GM12873 (cell line): Measurements from ENCODE around the gene B4GALNT3.

Source experiments
- TF ChIP-seq, protein P1 (sequence below): IDR thresholded peaks from 2 replicates; pipeline ENCODE4 v1.5.1; 2012; ENCODE audit warnings: low read depth, mild to moderate bottlenecking, moderate library complexity, low read length, control low read depth; ENCODE audit not compliant: insufficient read depth; ENCODE audit errors: missing control alignments

The B4GALNT3 gene

DNA sequence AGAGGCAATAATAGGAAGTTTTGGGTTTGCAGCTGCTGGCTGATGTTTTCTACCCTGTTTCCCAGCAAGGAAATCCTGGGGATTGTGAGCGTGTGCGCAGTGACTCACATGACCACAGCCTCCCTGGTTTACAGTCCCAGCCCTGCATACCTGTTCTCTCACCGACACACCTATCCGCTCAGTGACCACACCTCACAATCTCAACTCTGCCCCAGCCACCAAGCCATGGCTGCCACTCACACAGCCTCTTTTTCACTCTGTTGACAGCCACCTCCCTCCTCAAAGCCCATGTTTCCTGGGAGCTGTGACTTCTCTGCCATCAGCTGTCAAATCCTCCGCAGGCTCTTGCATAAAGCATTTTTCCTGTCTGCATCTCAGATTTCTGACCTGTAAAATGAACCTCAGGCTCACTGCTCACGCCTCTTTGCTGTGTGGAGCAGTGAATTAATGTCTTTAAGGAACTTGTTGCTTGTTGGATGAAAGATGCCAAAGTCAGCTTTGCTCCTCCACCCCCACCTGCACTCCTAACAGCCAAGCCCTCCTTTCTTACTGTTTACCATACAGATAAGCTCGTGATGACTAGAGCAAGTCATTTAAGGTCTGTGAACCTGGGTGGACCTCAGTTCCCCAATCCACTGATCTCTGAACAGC lies 43.5 kb downstream of the B4GALNT3 start:
- TF ChIP-seq, protein P1, sequence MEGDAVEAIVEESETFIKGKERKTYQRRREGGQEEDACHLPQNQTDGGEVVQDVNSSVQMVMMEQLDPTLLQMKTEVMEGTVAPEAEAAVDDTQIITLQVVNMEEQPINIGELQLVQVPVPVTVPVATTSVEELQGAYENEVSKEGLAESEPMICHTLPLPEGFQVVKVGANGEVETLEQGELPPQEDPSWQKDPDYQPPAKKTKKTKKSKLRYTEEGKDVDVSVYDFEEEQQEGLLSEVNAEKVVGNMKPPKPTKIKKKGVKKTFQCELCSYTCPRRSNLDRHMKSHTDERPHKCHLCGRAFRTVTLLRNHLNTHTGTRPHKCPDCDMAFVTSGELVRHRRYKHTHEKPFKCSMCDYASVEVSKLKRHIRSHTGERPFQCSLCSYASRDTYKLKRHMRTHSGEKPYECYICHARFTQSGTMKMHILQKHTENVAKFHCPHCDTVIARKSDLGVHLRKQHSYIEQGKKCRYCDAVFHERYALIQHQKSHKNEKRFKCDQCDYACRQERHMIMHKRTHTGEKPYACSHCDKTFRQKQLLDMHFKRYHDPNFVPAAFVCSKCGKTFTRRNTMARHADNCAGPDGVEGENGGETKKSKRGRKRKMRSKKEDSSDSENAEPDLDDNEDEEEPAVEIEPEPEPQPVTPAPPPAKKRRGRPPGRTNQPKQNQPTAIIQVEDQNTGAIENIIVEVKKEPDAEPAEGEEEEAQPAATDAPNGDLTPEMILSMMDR: no peak

DNA sequence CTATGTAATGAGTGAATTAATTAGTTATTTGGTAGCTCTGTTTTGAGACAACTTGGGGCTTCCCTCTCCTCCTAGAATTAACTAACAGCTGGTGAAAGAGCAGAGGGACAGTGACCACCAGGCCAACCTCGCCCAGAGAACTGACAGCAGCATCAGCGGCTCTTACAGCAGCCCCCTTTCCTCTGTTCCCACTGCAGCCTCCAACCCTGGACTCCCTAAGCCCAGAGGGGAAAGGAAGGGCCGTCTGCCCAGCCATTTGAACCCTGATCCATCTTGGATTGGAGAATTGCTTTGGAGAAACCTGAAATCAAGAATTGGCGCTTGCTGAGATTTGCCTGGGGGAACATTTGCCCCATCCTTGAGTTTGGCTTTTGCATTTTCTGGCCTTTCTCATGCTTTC lies 45.5 kb downstream of the B4GALNT3 start:
- TF ChIP-seq, protein P1: no peak

DNA sequence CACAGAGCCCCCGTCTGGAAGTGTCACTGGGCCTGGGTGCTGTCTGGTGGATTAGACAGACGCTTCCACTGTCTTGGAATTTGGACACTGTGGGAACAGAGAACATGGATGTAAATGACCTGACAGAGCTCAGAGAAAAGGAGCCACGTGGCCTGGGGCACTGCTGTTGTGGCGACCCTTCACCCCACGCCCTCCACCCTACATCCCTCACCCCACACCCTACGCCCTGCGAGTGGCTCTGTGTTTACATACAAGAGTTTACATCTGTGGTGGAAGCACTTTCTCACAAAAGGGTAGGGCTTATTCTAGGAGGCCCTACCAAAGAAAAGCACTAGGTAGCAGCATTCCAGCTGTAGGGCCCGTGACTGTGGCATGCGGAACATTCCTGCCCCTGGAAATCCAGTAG lies 47.7 kb downstream of the B4GALNT3 start:
- TF ChIP-seq, protein P1: no peak

DNA sequence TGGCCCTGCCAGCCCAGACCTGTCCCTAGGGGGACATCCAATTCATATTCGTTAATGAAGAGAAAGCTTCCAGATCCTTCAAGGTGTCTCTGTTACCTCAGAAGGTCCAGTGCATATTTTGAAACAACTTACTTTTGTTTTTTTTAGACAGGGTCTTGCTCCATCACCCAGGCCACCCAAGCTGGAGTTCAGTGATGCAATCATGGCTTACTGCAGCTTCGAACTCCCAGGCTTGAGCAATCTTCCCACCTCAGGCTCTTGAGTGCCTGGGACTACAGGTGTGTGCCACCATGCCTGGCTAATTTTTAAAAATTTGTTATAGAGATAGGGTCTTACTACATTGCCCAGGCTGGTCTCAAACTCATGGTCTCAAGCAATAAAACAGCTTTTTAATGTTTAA lies 48.4 kb downstream of the B4GALNT3 start:
- TF ChIP-seq, protein P1: no peak

DNA sequence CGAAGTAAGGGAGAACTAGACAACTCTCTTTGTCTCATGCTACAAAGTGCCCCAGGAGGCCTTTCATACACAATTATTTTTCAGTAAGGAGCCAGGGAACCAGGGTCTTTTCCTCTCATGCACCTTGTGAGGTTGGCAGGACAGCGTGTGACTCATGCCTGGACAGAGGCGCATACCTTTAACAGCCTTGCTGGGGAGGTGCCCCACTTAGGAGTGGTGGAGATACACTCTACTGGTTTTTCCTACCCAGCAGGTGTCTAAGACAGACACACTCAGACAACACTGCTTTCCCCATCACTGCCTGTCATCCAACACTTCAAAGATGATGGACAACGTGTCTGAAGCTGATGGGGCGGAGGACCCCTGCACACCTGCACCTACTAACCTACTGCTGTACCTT lies 49.1 kb downstream of the B4GALNT3 start:
- TF ChIP-seq, protein P1: no peak

DNA sequence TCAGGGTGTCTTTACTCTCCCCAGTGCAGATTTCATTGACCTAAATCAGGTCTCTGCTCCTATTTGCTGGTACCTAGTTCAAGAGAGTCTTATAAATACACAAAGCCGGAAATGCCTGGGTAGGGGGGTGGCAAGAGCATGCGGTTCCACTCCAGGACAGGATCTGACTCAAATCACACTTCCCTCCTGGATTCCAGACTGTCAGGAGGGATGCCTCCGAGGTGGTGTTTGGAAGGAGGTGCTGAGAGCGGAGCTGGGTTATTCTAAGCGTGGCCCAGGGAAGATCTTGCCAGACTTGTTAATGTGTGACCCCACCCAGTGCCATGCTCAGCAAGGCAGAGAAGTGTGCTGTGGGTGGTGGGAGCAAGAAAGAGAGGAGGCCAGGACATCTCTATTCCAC lies 49.8 kb downstream of the B4GALNT3 start:
- TF ChIP-seq, protein P1: no peak

DNA sequence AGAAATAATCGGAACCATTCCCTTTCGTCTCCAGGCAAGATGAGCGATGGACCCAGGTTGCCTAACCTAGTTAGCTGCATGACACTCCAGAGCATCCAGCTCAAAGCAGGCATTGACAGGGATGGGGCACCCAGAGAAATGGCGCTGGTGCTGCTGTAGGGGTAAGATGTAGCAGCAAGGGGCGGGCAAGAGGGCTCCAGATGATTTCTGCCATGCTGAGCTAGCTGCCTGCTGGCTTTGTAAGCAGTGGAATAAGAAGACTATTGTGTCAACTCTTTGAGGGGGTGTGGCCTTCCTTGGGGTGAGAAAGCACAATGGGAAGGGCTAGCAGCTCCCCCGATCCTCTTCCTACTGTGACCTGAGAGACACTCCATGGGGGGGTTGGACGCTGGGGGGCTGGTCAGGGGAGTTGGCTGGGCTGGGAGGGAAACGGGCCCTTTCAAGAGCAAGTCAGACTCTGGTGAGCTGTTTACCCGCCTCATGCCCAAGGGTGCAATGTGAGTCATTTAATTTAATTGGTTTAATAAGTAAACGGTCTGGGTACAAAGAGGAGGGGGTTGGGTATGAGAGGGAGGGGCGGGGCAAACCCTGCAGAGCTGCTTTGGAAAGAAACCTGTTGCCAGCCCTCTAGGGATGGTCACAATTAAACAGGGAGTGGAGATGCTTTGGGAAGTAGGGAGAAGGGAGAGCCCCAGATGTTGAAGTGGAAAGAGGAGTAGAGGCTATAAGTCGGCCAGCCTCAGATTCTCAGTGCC lies 50.5 kb downstream of the B4GALNT3 start:
- TF ChIP-seq, protein P1: no peak
